Trophoblast cell (in vitro differentiated cells and primary cell): ENCODE data around the gene SERPINB6.
"Not testable (repeated sequence)": the region's sequence is repeated elsewhere in the genome, so short reads cannot be mapped to it uniquely, and the experiment has no call there.

Source experiments
- DNase-seq, 2 donors: peaks; one replicate each; pipeline ENCODE4 v3.0.0-alpha.2; 2016
- H2AFZ ChIP-seq: 2 replicates; pipeline ENCODE4 v1.6.1; 2013; ENCODE audit warnings: low read length, moderate library complexity, mild to moderate bottlenecking; ENCODE audit not compliant: insufficient read depth, poor library complexity
- H2AK5ac ChIP-seq: 2 replicates; pipeline ENCODE4 v1.6.1; 2013; ENCODE audit warnings: mild to moderate bottlenecking, low read length
- H2BK120ac ChIP-seq: 2 replicates; pipeline ENCODE4 v1.6.1; 2013; ENCODE audit warnings: low read length, mild to moderate bottlenecking, moderate library complexity; ENCODE audit not compliant: insufficient read depth, poor library complexity
- H2BK12ac ChIP-seq: 2 replicates; pipeline ENCODE4 v1.6.1; 2013; ENCODE audit warnings: mild to moderate bottlenecking, low read length, moderate library complexity
- H2BK5ac ChIP-seq: 2 replicates; pipeline ENCODE4 v1.6.1; 2013; ENCODE audit warnings: low read length, low read depth, moderate library complexity, mild to moderate bottlenecking; ENCODE audit not compliant: poor library complexity
- H3K14ac ChIP-seq: 2 replicates; pipeline ENCODE4 v1.6.1; 2013; ENCODE audit warnings: mild to moderate bottlenecking, low read length
- H3K18ac ChIP-seq: 2 replicates; pipeline ENCODE4 v1.6.1; 2013; ENCODE audit warnings: mild to moderate bottlenecking, low read length
- H3K23ac ChIP-seq: 2 replicates; pipeline ENCODE4 v1.6.1; 2013; ENCODE audit warnings: low read length
- H3K27ac ChIP-seq: 2 replicates; pipeline ENCODE4 v1.5.1; 2013; ENCODE audit warnings: low read depth, mild to moderate bottlenecking, inconsistent platforms, low read length, moderate library complexity
- H3K27me3 ChIP-seq: 2 replicates; pipeline ENCODE4 v1.6.1; 2013; ENCODE audit warnings: inconsistent platforms, mild to moderate bottlenecking, low read length, moderate library complexity; ENCODE audit not compliant: insufficient read depth
- H3K36me3 ChIP-seq, 2 experiments: 1 replicate in 1 of 2; 2 replicates in 1 of 2; pipeline ENCODE4 v1.6.1; 2013; ENCODE audit warnings: low read length in 2 of 2, mild to moderate bottlenecking in 2 of 2, moderate library complexity in 1 of 2; ENCODE audit not compliant: insufficient read depth in 2 of 2, control insufficient read depth in 1 of 2
- H3K4ac ChIP-seq: 2 replicates; pipeline ENCODE4 v1.6.1; 2013; ENCODE audit warnings: low read depth, mild to moderate bottlenecking, low read length, moderate library complexity
- H3K4me1 ChIP-seq, 2 experiments: 1 replicate in 1 of 2; 2 replicates in 1 of 2; pipeline ENCODE4 v1.6.1; 2013; ENCODE audit warnings: low read length in 2 of 2, mild to moderate bottlenecking in 2 of 2, moderate library complexity in 1 of 2; ENCODE audit not compliant: insufficient read depth in 2 of 2, control insufficient read depth in 1 of 2
- H3K4me2 ChIP-seq: 2 replicates; pipeline ENCODE4 v1.6.1; 2013; ENCODE audit warnings: inconsistent platforms, mild to moderate bottlenecking, low read length, moderate library complexity
- H3K4me3 ChIP-seq: 2 replicates; pipeline ENCODE4 v1.5.1; 2013; ENCODE audit warnings: mild to moderate bottlenecking, low read depth, low read length, inconsistent platforms
- H3K79me1 ChIP-seq: one replicate; pipeline ENCODE4 v1.6.1; 2013; ENCODE audit warnings: low read length
- H3K79me2 ChIP-seq: 2 replicates; pipeline ENCODE4 v1.6.1; 2013; ENCODE audit warnings: low read length, mild to moderate bottlenecking; ENCODE audit not compliant: control insufficient read depth, insufficient read depth, poor library complexity
- H3K9ac ChIP-seq: 2 replicates; pipeline ENCODE4 v1.6.1; 2013; ENCODE audit warnings: mild to moderate bottlenecking, low read length
- H3K9me3 ChIP-seq: 2 replicates; pipeline ENCODE4 v1.6.1; 2013; ENCODE audit warnings: low read depth, mild to moderate bottlenecking, control low read depth, inconsistent platforms, low read length; ENCODE audit not compliant: insufficient read depth
- H4K12ac ChIP-seq: 2 replicates; pipeline ENCODE4 v1.6.1; 2013; ENCODE audit warnings: low read depth, mild to moderate bottlenecking, low read length, moderate library complexity
- H4K8ac ChIP-seq: 2 replicates; pipeline ENCODE4 v1.6.1; 2013; ENCODE audit warnings: low read depth, mild to moderate bottlenecking, low read length, moderate library complexity
- H4K91ac ChIP-seq: one replicate; pipeline ENCODE4 v1.6.1; 2013; ENCODE audit warnings: low read depth, mild to moderate bottlenecking, low read length, moderate library complexity
- WGBS: extraction: QIAGEN DNeasy Blood & Tissue Kit; methylation state at CpG from one replicate; pipeline ENCODE4 v1.1.7; 2013; ENCODE audit warnings: missing lambda C conversion rate; ENCODE audit not compliant: insufficient read length, insufficient coverage; ENCODE audit errors: extremely low coverage; 5-methylcytosine and 5-hydroxymethylcytosine counted together

SERPINB6 gene

GRCh38 chr6:2999618-3000557, 28.5 kb upstream of the SERPINB6 start, which contains the start of gene NQO2:
NQO2 (plus strand) TSS chr6:2999894; CDS start chr6:3006553, 6,659 bp downstream.
- Histone ChIP-seq H2AK5ac (no peak within 1 kb of the TSS), H3K18ac (peak within 1 kb of the TSS; percentile 19), H3K36me3 (peaks cover 0 to 4% of the 10 kb centered on the region in 2 experiments), H3K79me1 (peaks cover 4% of the 10 kb centered on the region), H3K4ac (no peak within 1 kb of the TSS), H3K4me2 (peak within 1 kb of the TSS; percentile 93), H3K9ac (peak within 1 kb of the TSS; percentile 42), H2AFZ (peak within 1 kb of the TSS; percentile 77), H3K27me3 (no peaks in the 10 kb centered on the region), H4K12ac (peak within 1 kb of the TSS; percentile 51), H3K14ac (peak within 1 kb of the TSS; percentile 3), H3K4me3 (peak within 1 kb of the TSS; percentile 80), H3K23ac (no peak within 1 kb of the TSS), H4K91ac (no peak within 1 kb of the TSS), H3K4me1 (peaks cover 0 to 12% of the 10 kb centered on the region in 2 experiments), H3K79me2 (peaks cover 2% of the 10 kb centered on the region), H2BK120ac (no peak within 1 kb of the TSS), H2BK12ac (no peak within 1 kb of the TSS), H3K27ac (no peak within 1 kb of the TSS), H2BK5ac (no peak within 1 kb of the TSS), H4K8ac (peak within 1 kb of the TSS; percentile 63), H3K9me3 (peaks cover 2% of the 10 kb centered on the region)
- WGBS = no CpG with 5 or more reads among the region's 87 CpGs
- DNase-seq = peak; percentile 37 to 90

GRCh38 chr6:2998998-2999617, 27.7 kb upstream of the SERPINB6 start:
- H3K9ac ChIP-seq = no peak overlapping the region
- H3K9me3 ChIP-seq = no peaks in the 10 kb centered on the region
- H3K79me1 ChIP-seq = peaks cover 4% of the 10 kb centered on the region
- H4K8ac ChIP-seq = no peak overlapping the region
- no peak overlapping the region for H2BK5ac ChIP-seq
- no peak overlapping the region for H3K14ac ChIP-seq
- H4K91ac ChIP-seq = no peak overlapping the region
- peaks cover 0 to 12% of the 10 kb centered on the region in 2 experiments for H3K4me1 ChIP-seq
- H3K27ac ChIP-seq = no peak overlapping the region
- H3K4me3 ChIP-seq = peak overlapping the region; percentile 62
- no peak overlapping the region for H2BK12ac ChIP-seq
- no CpG with 5 or more reads among the region's 30 CpGs for whole genome bisulfite sequencing
- H3K36me3 ChIP-seq = no peaks in the 10 kb centered on the region
- H2AFZ ChIP-seq = peak overlapping the region; percentile 50
- H2AK5ac ChIP-seq = no peak overlapping the region
- no peaks in the 10 kb centered on the region for H3K27me3 ChIP-seq
- H4K12ac ChIP-seq = no peak overlapping the region
- no peak overlapping the region for H3K18ac ChIP-seq
- peak overlapping the region; percentile 93 for H3K4me2 ChIP-seq
- no peak overlapping the region for H2BK120ac ChIP-seq
- H3K23ac ChIP-seq = no peak overlapping the region
- H3K4ac ChIP-seq = no peak overlapping the region
- peak; percentile 92 to 96 for DNase-seq
- peaks cover 2% of the 10 kb centered on the region for H3K79me2 ChIP-seq

GRCh38 chr6:2998249-2998997, 27.1 kb upstream of the SERPINB6 start:
- H3K79me1 ChIP-seq, H4K12ac ChIP-seq, H3K14ac ChIP-seq, H3K27ac ChIP-seq, H4K8ac ChIP-seq, H2BK5ac ChIP-seq, H2AFZ ChIP-seq, H3K27me3 ChIP-seq, H2BK120ac ChIP-seq, H3K4ac ChIP-seq, H3K23ac ChIP-seq, H3K9ac ChIP-seq, H3K79me2 ChIP-seq, H4K91ac ChIP-seq, H3K9me3 ChIP-seq, H2AK5ac ChIP-seq, H3K36me3 ChIP-seq, H2BK12ac ChIP-seq, H3K18ac ChIP-seq, H3K4me3 ChIP-seq: not testable (repeated sequence)
- Histone ChIP-seq H3K4me1 (peaks cover 0 to 12% of the 10 kb centered on the region in 2 experiments), H3K4me2 (peak overlapping the region; percentile 93)
- no CpG with 5 or more reads among the region's 16 CpGs for WGBS
- peak in 1 of 2 donors; percentile 7 for DNase-seq

GRCh38 chr6:2993755-2994317, 22.5 kb upstream of the SERPINB6 start:
- no peak overlapping the region for H2AFZ ChIP-seq
- no peak overlapping the region for H4K91ac ChIP-seq
- H4K8ac ChIP-seq = no peak overlapping the region
- no peak overlapping the region for H2BK12ac ChIP-seq
- H3K79me1 ChIP-seq = peaks cover 8% of the 10 kb centered on the region
- H3K14ac ChIP-seq = no peak overlapping the region
- H2BK5ac ChIP-seq = no peak overlapping the region
- no peaks in the 10 kb centered on the region for H3K36me3 ChIP-seq
- H4K12ac ChIP-seq = no peak overlapping the region
- no CpG with 5 or more reads among the region's 4 CpGs for WGBS
- H3K4me2 ChIP-seq = no peak overlapping the region
- no peaks in the 10 kb centered on the region for H3K27me3 ChIP-seq
- H2AK5ac ChIP-seq = no peak overlapping the region
- no peak overlapping the region for H3K23ac ChIP-seq
- H3K4me3 ChIP-seq = no peak overlapping the region
- no peak overlapping the region for H3K9ac ChIP-seq
- H3K4me1 ChIP-seq = peaks cover 2 to 5% of the 10 kb centered on the region in 2 experiments
- no peak overlapping the region for H2BK120ac ChIP-seq
- H3K27ac ChIP-seq = no peak overlapping the region
- H3K9me3 ChIP-seq = no peaks in the 10 kb centered on the region
- no peak for DNase-seq
- no peak overlapping the region for H3K18ac ChIP-seq
- H3K4ac ChIP-seq = no peak overlapping the region
- no peaks in the 10 kb centered on the region for H3K79me2 ChIP-seq
